H9 (cell line): ENCODE results near the gene ITPR3. TPM values are rescaled to one million over a fixed set of nuclear protein-coding genes. Genes with fewer than 3 reads are reported as not detected.

Experiments
- DNase-seq: peaks from one replicate; pipeline ENCODE4 v3.0.0-alpha.2; 2017
- H2AFZ ChIP-seq: one replicate; pipeline ENCODE4 v1.6.1; 2013; ENCODE audit warnings: mild to moderate bottlenecking, low read length, control low read depth, moderate library complexity
- H2AK5ac ChIP-seq: 2 replicates; pipeline ENCODE4 v1.6.1; 2013; ENCODE audit warnings: low read length, control low read depth, mixed read lengths; ENCODE audit not compliant: insufficient read length
- H2BK120ac ChIP-seq: one replicate; pipeline ENCODE4 v1.6.1; 2013; ENCODE audit warnings: low read depth, mild to moderate bottlenecking, low read length, control low read depth, inconsistent platforms; ENCODE audit not compliant: poor library complexity, severe bottlenecking
- H2BK12ac ChIP-seq: 2 replicates; pipeline ENCODE4 v1.6.1; 2013; ENCODE audit warnings: low read length, control low read depth, mixed read lengths, low read depth; ENCODE audit not compliant: insufficient read length
- H2BK15ac ChIP-seq: 2 replicates; pipeline ENCODE4 v1.6.1; 2013; ENCODE audit warnings: low read depth, low read length, control low read depth
- H2BK20ac ChIP-seq: one replicate; pipeline ENCODE4 v1.6.1; 2013; ENCODE audit warnings: low read depth, mild to moderate bottlenecking, low read length, control low read depth, inconsistent platforms; ENCODE audit not compliant: poor library complexity, severe bottlenecking
- H2BK5ac ChIP-seq: 2 replicates; pipeline ENCODE4 v1.6.1; 2013; ENCODE audit warnings: low read length, control low read depth, mixed read lengths; ENCODE audit not compliant: insufficient read length
- H3K14ac ChIP-seq: 2 replicates; pipeline ENCODE4 v1.6.1; 2013; ENCODE audit warnings: low read length, control low read depth; ENCODE audit not compliant: insufficient read depth
- H3K18ac ChIP-seq: 2 replicates; pipeline ENCODE4 v1.6.1; 2013; ENCODE audit warnings: low read depth, mild to moderate bottlenecking, mixed read lengths, low read length, control low read depth; ENCODE audit not compliant: insufficient read length
- H3K23ac ChIP-seq: 2 replicates; pipeline ENCODE4 v1.6.1; 2013; ENCODE audit warnings: low read length, control low read depth, mixed read lengths, low read depth; ENCODE audit not compliant: insufficient read length
- H3K23me2 ChIP-seq: 2 replicates; pipeline ENCODE4 v1.6.1; 2013; ENCODE audit warnings: low read depth, mild to moderate bottlenecking, mixed read lengths, low read length, control low read depth; ENCODE audit not compliant: insufficient read length, poor library complexity, severe bottlenecking
- H3K27ac ChIP-seq: 2 replicates; pipeline ENCODE4 v1.5.1; 2013; ENCODE audit warnings: low read length, control low read depth, mixed read lengths, low read depth; ENCODE audit not compliant: insufficient read length
- H3K27me3 ChIP-seq: 2 replicates; pipeline ENCODE4 v1.6.1; 2013; ENCODE audit warnings: low read length, control low read depth, inconsistent platforms; ENCODE audit not compliant: insufficient read depth
- H3K4ac ChIP-seq: 2 replicates; pipeline ENCODE4 v1.6.1; 2013; ENCODE audit warnings: low read depth, mild to moderate bottlenecking, control low read depth, inconsistent platforms, low read length, moderate library complexity
- H3K4me1 ChIP-seq: 2 replicates; pipeline ENCODE4 v1.6.1; 2013; ENCODE audit warnings: low read length, control low read depth, inconsistent platforms; ENCODE audit not compliant: insufficient read depth
- H3K4me2 ChIP-seq: 2 replicates; pipeline ENCODE4 v1.6.1; 2013; ENCODE audit warnings: low read length, control low read depth, mixed read lengths; ENCODE audit not compliant: insufficient read length, insufficient read depth
- H3K56ac ChIP-seq: 2 replicates; pipeline ENCODE4 v1.6.1; 2013; ENCODE audit warnings: low read depth, mild to moderate bottlenecking, mixed read lengths, low read length, control low read depth; ENCODE audit not compliant: insufficient read length
- H3K79me1 ChIP-seq: 2 replicates; pipeline ENCODE4 v1.6.1; 2013; ENCODE audit warnings: low read depth, mild to moderate bottlenecking, moderate library complexity, low read length, control low read depth, inconsistent platforms; ENCODE audit not compliant: insufficient read depth, poor library complexity, severe bottlenecking
- H3K79me2 ChIP-seq: 2 replicates; pipeline ENCODE4 v1.6.1; 2013; ENCODE audit warnings: low read length, control low read depth, inconsistent platforms; ENCODE audit not compliant: insufficient read depth
- H3K9ac ChIP-seq: 2 replicates; pipeline ENCODE4 v1.6.1; 2013; ENCODE audit warnings: low read length, control low read depth, mixed read lengths; ENCODE audit not compliant: insufficient read length; ENCODE audit errors: extremely low read depth
- H3K9me3 ChIP-seq: one replicate; pipeline ENCODE4 v1.6.1; 2013; ENCODE audit warnings: low read depth, low read length, inconsistent platforms; ENCODE audit not compliant: control insufficient read depth
- H3T11ph ChIP-seq: one replicate; pipeline ENCODE4 v1.6.1; 2013; ENCODE audit warnings: mild to moderate bottlenecking, low read length, control low read depth, inconsistent platforms
- H4K20me1 ChIP-seq: one replicate; pipeline ENCODE4 v1.6.1; 2013; ENCODE audit not compliant: control insufficient read depth, insufficient read length, insufficient read depth
- H4K5ac ChIP-seq: 2 replicates; pipeline ENCODE4 v1.6.1; 2013; ENCODE audit warnings: low read depth, mild to moderate bottlenecking, mixed read lengths, low read length, control low read depth; ENCODE audit not compliant: insufficient read length
- H4K8ac ChIP-seq: replicated peaks from 2 replicates; pipeline ENCODE4 v1.6.1; 2013; ENCODE audit warnings: low read length, control low read depth, mixed read lengths, low read depth; ENCODE audit not compliant: insufficient read length
- H4K91ac ChIP-seq: 2 replicates; pipeline ENCODE4 v1.6.1; 2013; ENCODE audit warnings: low read depth, mild to moderate bottlenecking, moderate library complexity, mixed read lengths, low read length, control low read depth; ENCODE audit not compliant: insufficient read length
- H3K27ac Mint-ChIP-seq, 3 experiments: 2 replicates in 2 of 3; 3 replicates in 1 of 3; pipeline ENCODE4 v1.8.0; 2020 to 2021; ENCODE audit warnings: mixed read lengths in 3 of 3, mild to moderate bottlenecking in 1 of 3, moderate library complexity in 1 of 3
- H3K27me3 Mint-ChIP-seq: 2 replicates; pipeline ENCODE4 v1.8.0; 2021; ENCODE audit warnings: low read depth, mild to moderate bottlenecking, moderate library complexity, mixed read lengths
- H3K36me3 Mint-ChIP-seq, 3 experiments: 2 replicates in 2 of 3; 3 replicates in 1 of 3; pipeline ENCODE4 v1.8.0; 2020 to 2021; ENCODE audit warnings: low read depth in 3 of 3, mixed read lengths in 3 of 3; ENCODE audit not compliant: insufficient read depth in 1 of 3
- H3K4me1 Mint-ChIP-seq, 2 experiments: 2 replicates each; pipeline ENCODE4 v1.8.0; 2020; ENCODE audit warnings: mixed read lengths in 2 of 2
- H3K4me3 Mint-ChIP-seq, 2 experiments: 2 replicates in 1 of 2; 3 replicates in 1 of 2; pipeline ENCODE4 v1.8.0; 2020 to 2021; ENCODE audit warnings: mild to moderate bottlenecking in 2 of 2, mixed read lengths in 2 of 2, moderate library complexity in 1 of 2
- H3K9me3 Mint-ChIP-seq, 2 experiments: 2 replicates in 1 of 2; 3 replicates in 1 of 2; pipeline ENCODE4 v1.8.0; 2020; ENCODE audit warnings: mild to moderate bottlenecking in 2 of 2, mixed read lengths in 2 of 2, moderate library complexity in 1 of 2
- WGBS: extraction: QIAGEN DNeasy Blood & Tissue Kit; methylation state at CpG from one replicate; pipeline ENCODE4 v1.1.7; 2013; ENCODE audit warnings: missing lambda C conversion rate, low lambda C conversion rate, mixed read lengths; ENCODE audit not compliant: insufficient read length; ENCODE audit errors: extremely low coverage; 5-methylcytosine and 5-hydroxymethylcytosine counted together
- total RNA-seq: library from RNA; stranded (reverse); gene quantifications from 2 replicates; pipeline ENCODE4 v1.2.1, GENCODE V29; 2021
- TF ChIP-seq, protein P1 (sequence below): fragments of 200-600 bp; sonication (generic); conservative IDR thresholded peaks from 3 replicates; pipeline ENCODE4 v1.8.0; 2021; ENCODE audit warnings: antibody characterized with exemption, mild to moderate bottlenecking

Gene ITPR3
- total RNA-seq, 1 experiment from 2014 or later = 40.3 TPM

GRCh38 chr6:33641602-33642001, 20.5 kb downstream of the ITPR3 start:
- no peak overlapping the region for H2AFZ ChIP-seq
- no peak overlapping the region for H2BK15ac ChIP-seq
- H4K5ac ChIP-seq = no peak overlapping the region
- Mint-ChIP-seq H3K27me3 (no peaks in the 10 kb centered on the region; the same call in 1 of the 2 replicates), H3K9me3 (peaks cover 0 to 2% of the 10 kb centered on the region in 2 experiments; a peak in 1 of 5 replicates), H3K4me3 (no peak overlapping the region), H3K36me3 (peaks cover 4 to 9% (median 9%) of the 10 kb centered on the region in 3 experiments; a peak in 5 of 7 replicates), H3K27ac (peak overlapping the region in 2 of 3 experiments; percentile 5 to 6; a peak in 1 of 7 replicates), H3K4me1 (peaks cover 28 to 46% of the 10 kb centered on the region in 2 experiments)
- no peak overlapping the region for H3K18ac ChIP-seq
- no peak overlapping the region for H3K4ac ChIP-seq
- no CpG with 5 or more reads among the region's 7 CpGs for WGBS
- H4K8ac ChIP-seq = no peak overlapping the region
- no peaks in the 10 kb centered on the region for H4K20me1 ChIP-seq
- no peak overlapping the region for H2BK20ac ChIP-seq
- no peak overlapping the region for H4K91ac ChIP-seq
- H3K56ac ChIP-seq = no peak overlapping the region
- no peak overlapping the region for H3K23ac ChIP-seq
- H3T11ph ChIP-seq = no peak overlapping the region
- no peak overlapping the region for H2BK120ac ChIP-seq
- H3K9ac ChIP-seq = no peak overlapping the region
- H2BK12ac ChIP-seq = no peak overlapping the region
- no peak overlapping the region for H2AK5ac ChIP-seq
- no peaks in the 10 kb centered on the region for H3K79me1 ChIP-seq
- H3K79me2 ChIP-seq = no peaks in the 10 kb centered on the region; the same call in 1 of the 2 replicates
- H3K4me1 ChIP-seq = peaks cover 2% of the 10 kb centered on the region; the same call in 1 of the 2 replicates
- H3K23me2 ChIP-seq = no peaks in the 10 kb centered on the region
- no peak for DNase-seq
- H3K27ac ChIP-seq = no peak overlapping the region
- H3K4me2 ChIP-seq = no peak overlapping the region
- H3K9me3 ChIP-seq = no peaks in the 10 kb centered on the region
- H3K27me3 ChIP-seq = no peaks in the 10 kb centered on the region
- H2BK5ac ChIP-seq = no peak overlapping the region
- H3K14ac ChIP-seq = no peak overlapping the region
- TF ChIP-seq, protein P1, sequence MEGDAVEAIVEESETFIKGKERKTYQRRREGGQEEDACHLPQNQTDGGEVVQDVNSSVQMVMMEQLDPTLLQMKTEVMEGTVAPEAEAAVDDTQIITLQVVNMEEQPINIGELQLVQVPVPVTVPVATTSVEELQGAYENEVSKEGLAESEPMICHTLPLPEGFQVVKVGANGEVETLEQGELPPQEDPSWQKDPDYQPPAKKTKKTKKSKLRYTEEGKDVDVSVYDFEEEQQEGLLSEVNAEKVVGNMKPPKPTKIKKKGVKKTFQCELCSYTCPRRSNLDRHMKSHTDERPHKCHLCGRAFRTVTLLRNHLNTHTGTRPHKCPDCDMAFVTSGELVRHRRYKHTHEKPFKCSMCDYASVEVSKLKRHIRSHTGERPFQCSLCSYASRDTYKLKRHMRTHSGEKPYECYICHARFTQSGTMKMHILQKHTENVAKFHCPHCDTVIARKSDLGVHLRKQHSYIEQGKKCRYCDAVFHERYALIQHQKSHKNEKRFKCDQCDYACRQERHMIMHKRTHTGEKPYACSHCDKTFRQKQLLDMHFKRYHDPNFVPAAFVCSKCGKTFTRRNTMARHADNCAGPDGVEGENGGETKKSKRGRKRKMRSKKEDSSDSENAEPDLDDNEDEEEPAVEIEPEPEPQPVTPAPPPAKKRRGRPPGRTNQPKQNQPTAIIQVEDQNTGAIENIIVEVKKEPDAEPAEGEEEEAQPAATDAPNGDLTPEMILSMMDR = no peak
